H1 (cell line): ENCODE measurements around the gene IFRD1. TPM values are rescaled to one million over a fixed set of nuclear protein-coding genes. Genes with fewer than 3 reads are reported as not detected.

Source experiments
- CTCF ChIA-PET: fragments of 300-600 bp; sonication (Branson Sonifier 250); formaldehyde crosslinking; loops from one replicate; lab custom pipeline; 2021; ENCODE audit not compliant: partially characterized antibody; lab: Charles Lee
- POLR2A ChIA-PET: fragments of 300-600 bp; sonication (Branson Sonifier 250); formaldehyde crosslinking; loops from one replicate; lab custom pipeline; 2021; ENCODE audit warnings: inconsistent platforms; ENCODE audit not compliant: partially characterized antibody; lab: Charles Lee
- DNase-seq, 2 experiments: peaks; one replicate each; pipeline versions ENCODE4 v3.0.0 to v3.0.0-alpha.2; 2010 to 2022; ENCODE audit warnings: low spot score in 2 of 2, low read depth in 1 of 2, mixed read lengths in 1 of 2
- FAIRE-seq: peaks from 2 replicates; lab custom pipeline; 2011; peaks lifted over from hg19 to GRCh38; lab: Jason Lieb, UNC
- H2AFZ ChIP-seq: 2 replicates; pipeline ENCODE4 v1.8.1; 2012; ENCODE audit warnings: low read length, inconsistent platforms
- H2AK5ac ChIP-seq: 2 replicates; pipeline ENCODE4 v1.6.1; 2013; ENCODE audit warnings: low read depth, low read length
- H2BK120ac ChIP-seq: replicated peaks from 2 replicates; pipeline ENCODE3; 2013; ENCODE audit warnings: low read depth, low read length, inconsistent platforms
- H2BK12ac ChIP-seq: 2 replicates; pipeline ENCODE4 v1.6.1; 2013; ENCODE audit warnings: low read depth, low read length
- H2BK15ac ChIP-seq: 2 replicates; pipeline ENCODE4 v1.6.1; 2013; ENCODE audit warnings: low read length
- H2BK20ac ChIP-seq: 2 replicates; pipeline ENCODE4 v1.6.1; 2013; ENCODE audit warnings: low read length
- H2BK5ac ChIP-seq: 2 replicates; pipeline ENCODE4 v1.6.1; 2013; ENCODE audit warnings: low read depth, low read length
- H3K14ac ChIP-seq: 2 replicates; pipeline ENCODE4 v1.6.1; 2013; ENCODE audit warnings: inconsistent platforms; ENCODE audit not compliant: insufficient read length
- H3K18ac ChIP-seq: 2 replicates; pipeline ENCODE4 v1.6.1; 2013; ENCODE audit warnings: low read length; ENCODE audit errors: extremely low read depth
- H3K23ac ChIP-seq: 2 replicates; pipeline ENCODE4 v1.6.1; 2013; ENCODE audit warnings: inconsistent platforms; ENCODE audit not compliant: insufficient read length
- H3K23me2 ChIP-seq: 2 replicates; pipeline ENCODE4 v1.6.1; 2013; ENCODE audit warnings: low read depth, low read length
- H3K27ac ChIP-seq: 2 replicates; pipeline ENCODE4 v1.6.1; 2011; ENCODE audit warnings: low read depth, low read length, inconsistent platforms
- H3K27me3 ChIP-seq, 4 experiments: replicated peaks in 1 of 4; 1 replicate in 1 of 4; 2 replicates in 3 of 4; pipeline versions ENCODE4 v1.6.1 to v1.8.1; 2011 to 2013; ENCODE audit warnings: low read length in 3 of 4, mild to moderate bottlenecking in 3 of 4, inconsistent platforms in 2 of 4, mixed read lengths in 2 of 4, moderate library complexity in 1 of 4; ENCODE audit not compliant: control insufficient read depth in 3 of 4, insufficient read depth in 3 of 4; ENCODE audit errors: extremely low read depth in 1 of 4
- H3K36me3 ChIP-seq, 4 experiments: 2 replicates each; pipeline versions ENCODE4 v1.6.1 to v1.8.1; 2011 to 2013; ENCODE audit warnings: mild to moderate bottlenecking in 4 of 4, low read length in 3 of 4, moderate library complexity in 2 of 4, control low read depth in 1 of 4, inconsistent platforms in 1 of 4; ENCODE audit not compliant: insufficient read depth in 4 of 4, control insufficient read depth in 2 of 4
- H3K4ac ChIP-seq: replicated peaks from 2 replicates; pipeline ENCODE3; 2013; ENCODE audit warnings: low read length, low read depth, mixed read lengths, inconsistent platforms; ENCODE audit not compliant: insufficient read length
- H3K4me1 ChIP-seq, 4 experiments: replicated peaks in 1 of 4; 1 replicate in 1 of 4; 2 replicates in 3 of 4; pipeline versions ENCODE4 v1.6.1 to v1.8.1; 2011 to 2013; ENCODE audit warnings: low read length in 3 of 4, inconsistent platforms in 2 of 4, mixed read lengths in 1 of 4; ENCODE audit not compliant: insufficient read depth in 4 of 4, control insufficient read depth in 3 of 4
- H3K4me2 ChIP-seq, 2 experiments: 2 replicates each; pipeline versions ENCODE4 v1.6.1 to v1.8.1; 2011 to 2013; ENCODE audit warnings: low read depth in 2 of 2, low read length in 2 of 2, control low read depth in 1 of 2, inconsistent platforms in 1 of 2, mild to moderate bottlenecking in 1 of 2; ENCODE audit not compliant: insufficient read depth in 1 of 2
- H3K4me3 ChIP-seq, 4 experiments: fragments of 200-600, 300-600 bp in 1 of 4; sonication (generic), shearing (Covaris generic), sonication (Bioruptor Twin) in 1 of 4; 2 replicates each; pipeline versions ENCODE4 v1.5.1 to v1.8.1; 2011 to 2016; ENCODE audit warnings: low read length in 4 of 4, low read depth in 3 of 4, control low read depth in 2 of 4, inconsistent platforms in 2 of 4, mild to moderate bottlenecking in 2 of 4, mixed read lengths in 1 of 4, moderate library complexity in 1 of 4; ENCODE audit not compliant: insufficient read depth in 2 of 4; ENCODE audit errors: extremely low read depth in 1 of 4
- H3K56ac ChIP-seq: replicated peaks from 2 replicates; pipeline ENCODE3; 2013; ENCODE audit warnings: low read depth, mild to moderate bottlenecking, mixed read lengths, low read length, inconsistent platforms; ENCODE audit not compliant: insufficient read length
- H3K79me1 ChIP-seq: 2 replicates; pipeline ENCODE4 v1.6.1; 2013; ENCODE audit warnings: low read depth, low read length, control low read depth
- H3K79me2 ChIP-seq, 2 experiments: 2 replicates each; pipeline versions ENCODE4 v1.6.1 to v1.8.1; 2012 to 2013; ENCODE audit warnings: low read length in 2 of 2, mild to moderate bottlenecking in 2 of 2, inconsistent platforms in 1 of 2; ENCODE audit not compliant: insufficient read depth in 2 of 2, control insufficient read depth in 1 of 2
- H3K9ac ChIP-seq, 4 experiments: replicated peaks in 1 of 4; 1 replicate in 1 of 4; 2 replicates in 3 of 4; pipeline versions ENCODE4 v1.6.1 to v1.8.1; 2011 to 2013; ENCODE audit warnings: low read depth in 3 of 4, low read length in 3 of 4, control low read depth in 2 of 4, mild to moderate bottlenecking in 2 of 4, moderate library complexity in 2 of 4, inconsistent platforms in 1 of 4; ENCODE audit errors: extremely low read depth in 1 of 4
- H3K9me3 ChIP-seq, 2 experiments: 2 replicates each; pipeline versions ENCODE4 v1.6.1 to v1.8.1; 2012 to 2013; ENCODE audit warnings: mild to moderate bottlenecking in 2 of 2, moderate library complexity in 2 of 2, control low read depth in 1 of 2, inconsistent platforms in 1 of 2, low read depth in 1 of 2, low read length in 1 of 2, mixed read lengths in 1 of 2; ENCODE audit not compliant: insufficient read depth in 2 of 2
- H4K20me1 ChIP-seq, 2 experiments: replicated peaks in 1 of 2; 2 replicates each; pipeline versions ENCODE3 to v1.8.1; 2011 to 2013; ENCODE audit warnings: inconsistent platforms in 2 of 2, low read length in 2 of 2, mild to moderate bottlenecking in 1 of 2; ENCODE audit not compliant: insufficient read depth in 2 of 2, control insufficient read depth in 1 of 2
- H4K5ac ChIP-seq: 2 replicates; pipeline ENCODE4 v1.6.1; 2013; ENCODE audit warnings: low read length, low read depth, mixed read lengths, inconsistent platforms; ENCODE audit not compliant: insufficient read length
- H4K8ac ChIP-seq: 2 replicates; pipeline ENCODE4 v1.8.0; 2013; ENCODE audit warnings: mild to moderate bottlenecking, moderate library complexity, low read length, inconsistent platforms; ENCODE audit not compliant: insufficient read depth; ENCODE audit errors: extremely low read depth
- H4K91ac ChIP-seq: replicated peaks from 2 replicates; pipeline ENCODE3; 2013; ENCODE audit warnings: low read length, mixed read lengths, inconsistent platforms; ENCODE audit not compliant: insufficient read length
- CHD1 ChIP-seq: IDR thresholded peaks from 2 replicates; pipeline ENCODE4 v1.6.1; 2012; ENCODE audit warnings: low read depth, low read length, improper control_type of control experiment
- EP300 ChIP-seq, 2 experiments: IDR thresholded peaks; 1 replicate in 1 of 2; 2 replicates in 1 of 2; pipeline ENCODE4 v1.6.1; 2011 to 2012; ENCODE audit warnings: low read depth in 2 of 2, low read length in 2 of 2, mild to moderate bottlenecking in 2 of 2, borderline replicate concordance in 1 of 2, inconsistent platforms in 1 of 2, moderate library complexity in 1 of 2
- HDAC6 ChIP-seq: IDR thresholded peaks from one replicate; pipeline ENCODE4 v1.7.1; 2012; ENCODE audit warnings: low read depth, mild to moderate bottlenecking, inconsistent platforms, low read length, moderate library complexity
- KDM1A ChIP-seq: fragments of 200-600, 300-600 bp; sonication (generic); IDR thresholded peaks from 2 replicates; pipeline ENCODE4 v1.7.1; 2016; ENCODE audit warnings: mild to moderate bottlenecking, low read length, borderline replicate concordance
- NRF1 ChIP-seq: IDR thresholded peaks from 2 replicates; pipeline ENCODE4 v1.6.1; 2011; ENCODE audit warnings: mild to moderate bottlenecking, low read depth, low read length, improper control_type of control experiment
- RAD21 ChIP-seq, 2 experiments: IDR thresholded peaks in 1 of 2; conservative IDR thresholded peaks in 1 of 2; 2 replicates each; pipeline ENCODE4 v1.6.1; 2011; ENCODE audit warnings: low read depth in 2 of 2, low read length in 2 of 2, improper control_type of control experiment in 1 of 2, inconsistent platforms in 1 of 2, mild to moderate bottlenecking in 1 of 2, moderate library complexity in 1 of 2
- TAF1 ChIP-seq: IDR thresholded peaks from 2 replicates; pipeline ENCODE4 v1.6.1; 2011; ENCODE audit warnings: mild to moderate bottlenecking, low read depth, low read length
- TAF7 ChIP-seq: optimal IDR thresholded peaks from 2 replicates; pipeline ENCODE3; 2011; ENCODE audit warnings: low read depth, mild to moderate bottlenecking, inconsistent platforms, low read length, moderate library complexity, borderline replicate concordance
- USF2 ChIP-seq: IDR thresholded peaks from 2 replicates; pipeline ENCODE4 v1.6.1; 2011; ENCODE audit warnings: low read length, improper control_type of control experiment
- WGBS, 2 experiments: shearing (Covaris generic) in 1 of 2; methylation state at CpG; one replicate each; pipeline versions ENCODE4 v1.1.6 to v1.1.7; 2013 to 2015; ENCODE audit warnings: low lambda C conversion rate in 2 of 2, mixed read lengths in 2 of 2, inconsistent platforms in 1 of 2, low coverage in 1 of 2, missing lambda C conversion rate in 1 of 2; ENCODE audit not compliant: insufficient replicate concordance in 2 of 2, insufficient coverage in 1 of 2, insufficient read length in 1 of 2; ENCODE audit errors: extremely low coverage in 1 of 2, missing lambda C conversion rate in 1 of 2; 5-methylcytosine and 5-hydroxymethylcytosine counted together
- polyA plus RNA-seq, 7 experiments: library from polyadenylated mRNA; depleted of rRNA in 3 of 7; stranded (reverse) in 5 of 7; unstranded in 2 of 7; fragments of >200 nt in 5 of 7; fragments of 200-250 nt in 2 of 7; gene quantifications; 1 replicate in 5 of 7; 2 replicates in 1 of 7; 4 replicates in 1 of 7; pipeline versions ENCODE4 v1.2.1 to v1.2.3, GENCODE V29; 2011 to 2013; ENCODE audit warnings: missing spikeins in 2 of 7, mixed read lengths in 2 of 7
- total RNA-seq: library from RNA; stranded (reverse); fragmentation: NEBNext Ultra II Directional; extraction: Animal tissue kit (Norgen Biotek cat#: 25700); gene quantifications from 2 replicates; pipeline ENCODE4 v1.2.1, GENCODE V29; 2021

IFRD1 gene
- total and polyA plus RNA-seq, 2 of the 8 experiments (the other 6 are each of a cell fraction or from before 2014, with no cell fraction given), result 23.0 to 50.4 TPM

- Histone ChIP-seq H3K27me3 (no peaks in the 10 kb centered on the region), H2BK12ac (no peak overlapping the region), H3K23ac (no peak overlapping the region), H4K91ac (no peak overlapping the region), H3K14ac (no peak overlapping the region), H3K9ac (no peak overlapping the region), H2BK120ac (no peak overlapping the region), H3K56ac (no peak overlapping the region), H3K23me2 (no peaks in the 10 kb centered on the region), H3K4me3 (no peak overlapping the region), H3K9me3 (no peaks in the 10 kb centered on the region), H2AK5ac (no peak overlapping the region), H3K27ac (no peak overlapping the region), H3K36me3 (no peaks in the 10 kb centered on the region), H3K79me2 (no peaks in the 10 kb centered on the region), H4K8ac (no peak overlapping the region), H2BK15ac (no peak overlapping the region), H4K20me1 (no peaks in the 10 kb centered on the region), H2BK20ac (no peak overlapping the region), H4K5ac (no peak overlapping the region), H2AFZ (no peak overlapping the region), H3K79me1 (no peaks in the 10 kb centered on the region), H3K18ac (no peak overlapping the region), H3K4me1 (no peaks in the 10 kb centered on the region), H2BK5ac (no peak overlapping the region), H3K4me2 (no peak overlapping the region), H3K4ac (no peak overlapping the region)
- POLR2A ChIA-PET, result interaction anchor here (2.5 kb wide), 1 partner anchor 32 kb away, joined by 18 read pairs; the partner anchor contains the start of gene IFRD1
- DNase-seq (peak in 1 of 2 experiments; percentile 13), FAIRE-seq (no peak)
- CTCF ChIA-PET, result interaction anchor here (0.6 to 5.4 kb wide), 5 partner anchors 14 to 1479 kb away, joined by 3 to 39 read pairs (median 6); no protein-coding TSS in a partner anchor
- TF ChIP-seq TAF1 (no peak), KDM1A (no peak), RAD21 (IDR thresholded peaks at IDR 0.05 in 1 of 2, conservative IDR thresholded peaks at IDR 0.05 in 1 of 2; ENCODE audit: low read depth in 2 of 2, low read length in 2 of 2) (no peak), NRF1 (no peak), EP300 (IDR thresholded peaks at IDR 0.05; ENCODE audit: borderline replicate concordance in 1 of 2, low read depth in 2 of 2, low read length in 2 of 2) (no peak), HDAC6 (no peak), CHD1 (no peak), USF2 (no peak), TAF7 (no peak)
- WGBS, 2 experiments, result 86% methylated on average over 3 of the region's 3 CpGs; no CpG with 5 or more reads in 1 of the 2 experiments
Measured at GRCh38 chr7:112481833-112482670, 31.8 kb downstream of the IFRD1 start.
